ENCODE measurements around the gene SLC1A7. TPM values are rescaled to one million over a fixed set of nuclear protein-coding genes. Genes with fewer than 3 reads are reported as not detected.

SLC1A7 gene
- total RNA-seq, 1 donor from 2014 or later, result not detected

GRCh38 chr1:53062708-53063591, 79.5 kb downstream of the SLC1A7 start:
- no peak for DNase-seq (ENCODE audit: low spot score)

GRCh38 chr1:53061859-53062707, 80.4 kb downstream of the SLC1A7 start, which contains the start of gene PODN:
Gene PODN (plus strand): TSS chr1:53062213. CDS start chr1:53069856, 7,643 bp downstream.
- DNase-seq (ENCODE audit: low spot score), result no peak

GRCh38 chr1:53061123-53061858, 81.1 kb downstream of the SLC1A7 start:
- no peak for DNase-seq (ENCODE audit: low spot score)

GRCh38 chr1:53060579-53060978, 81.9 kb downstream of the SLC1A7 start:
- no peak for DNase-seq (ENCODE audit: low spot score)

- DNase-seq (ENCODE audit: low spot score), result no peak
Observed at GRCh38 chr1:53057127-53057526, 85.3 kb downstream of the SLC1A7 start.

GRCh38 chr1:53051676-53052075, 90.8 kb downstream of the SLC1A7 start:
- no peak for DNase-seq (ENCODE audit: low spot score)

- no peak for DNase-seq (ENCODE audit: low spot score)
Observed at GRCh38 chr1:53050310-53050709, 92.1 kb downstream of the SLC1A7 start.

GRCh38 chr1:53049574-53049967, 92.9 kb downstream of the SLC1A7 start:
- DNase-seq (ENCODE audit: low spot score), result no peak

- no peak for DNase-seq (ENCODE audit: low spot score)
Observed at GRCh38 chr1:53048960-53049573, 93.4 kb downstream of the SLC1A7 start.

- DNase-seq (ENCODE audit: low spot score), result no peak
Observed at GRCh38 chr1:53047737-53048736, 94.4 kb downstream of the SLC1A7 start.

- DNase-seq (ENCODE audit: low spot score), result no peak
Observed at GRCh38 chr1:53046930-53047329, 95.5 kb downstream of the SLC1A7 start.

- no peak for DNase-seq (ENCODE audit: low spot score)
Observed at GRCh38 chr1:53044926-53045325, 97.5 kb downstream of the SLC1A7 start.

- no peak for DNase-seq (ENCODE audit: low spot score)
Observed at GRCh38 chr1:53043271-53043670, 99.2 kb downstream of the SLC1A7 start.

- no peak for DNase-seq (ENCODE audit: low spot score)
Observed at GRCh38 chr1:53038566-53038965, 103.9 kb downstream of the SLC1A7 start.

Other genes starting within 250 kb of the SLC1A7 start
- gene ECHDC2, start 220.9 kb downstream of the SLC1A7 start, total RNA-seq, result 196 TPM
- gene SCP2, start 215.4 kb downstream of the SLC1A7 start, total RNA-seq, result 138 TPM
- gene PODN, start 80.4 kb downstream of the SLC1A7 start, total RNA-seq, result 20.9 TPM
- 28.6 TPM for gene CPT2, start 54.2 kb upstream of the SLC1A7 start, total RNA-seq
- gene CZIB, start 78.0 kb upstream of the SLC1A7 start, total RNA-seq, result 58.2 TPM
- 36.0 TPM for gene MAGOH, start 95.9 kb upstream of the SLC1A7 start, total RNA-seq
- gene LRP8, start 185.4 kb upstream of the SLC1A7 start, total RNA-seq, result 11.3 TPM

Measured in ureter (tissue), 1 donor.